ENCODE data around the gene PRM1. TPM values are rescaled to one million over a fixed set of nuclear protein-coding genes. Genes with fewer than 3 reads are reported as not detected.
A peak's percentile ranks its signal among the peaks of the same experiment; 100 is the strongest.

The PRM1 gene
- total and polyA plus RNA-seq, 2 of the 8 experiments (the other 6 are each of a cell fraction or from before 2014, with no cell fraction given) = 0.54 to 0.82 TPM

GRCh38 chr16:11259655-11260595 is 21.2 kb downstream of the PRM1 start (continued):
- no peak for TF ChIP-seq CHD7 (IDR thresholded peaks at IDR 0.05; ENCODE audit: insufficient replicate concordance, low read length)
- TF ChIP-seq KDM1A (IDR thresholded peaks at IDR 0.05; ENCODE audit: borderline replicate concordance, low read length) = peak; percentile 80; the same call in 1 of the 2 replicates
- TF ChIP-seq TBP (IDR thresholded peaks at IDR 0.05; ENCODE audit: low read depth, low read length) = no peak

Measured in H1 (cell line).